NCI-H510A (cell line): Measurements from ENCODE around the gene SMIM44.
"Not testable (repeated sequence)": the region's sequence is repeated elsewhere in the genome, so short reads cannot be mapped to it uniquely, and the experiment has no call there.

Experiments used
- DNase-seq: peaks from one replicate; lab custom pipeline; 2025; lab: John Stamatoyannopoulos, UW

Gene SMIM44

DNA sequence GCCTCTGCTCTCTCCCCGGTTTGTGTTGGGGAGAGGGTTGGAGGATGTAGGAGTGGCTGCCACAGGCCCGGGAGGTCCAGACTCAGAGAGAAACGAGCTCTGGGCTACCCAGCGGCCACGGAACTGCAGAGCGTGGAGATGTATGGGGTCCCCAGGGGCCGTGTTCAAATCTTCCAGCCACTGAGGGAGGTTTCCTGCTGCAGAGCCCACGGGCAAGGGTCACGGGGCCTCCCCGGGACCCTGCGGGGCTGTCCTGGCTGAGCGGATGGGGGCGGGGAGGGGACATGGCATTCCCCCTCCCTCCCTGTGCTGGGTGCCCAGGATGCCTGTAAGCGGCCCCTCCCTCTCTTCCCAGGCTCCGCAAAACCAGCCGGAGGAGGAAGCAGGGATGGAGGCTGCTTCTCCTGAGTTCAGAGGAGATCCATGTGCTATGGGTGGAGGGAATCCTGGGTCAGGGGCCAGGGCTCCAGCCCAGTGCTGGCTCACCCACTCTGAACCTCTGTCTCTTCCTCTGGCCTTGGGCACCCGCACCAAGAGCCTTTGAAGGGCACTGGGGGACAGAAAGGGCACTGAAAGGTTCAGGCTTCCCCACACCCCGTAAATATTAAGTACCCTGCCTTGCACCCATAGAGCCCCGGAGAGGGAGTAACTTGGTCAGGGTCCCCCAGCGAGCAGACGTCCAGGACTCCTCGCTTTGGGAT is 25.6 kb downstream of the SMIM44 start:
- no peak for DNase-seq

GRCh38 chr19:3456925-3457527 is 26.2 kb downstream of the SMIM44 start:
- no peak for DNase-seq

DNA sequence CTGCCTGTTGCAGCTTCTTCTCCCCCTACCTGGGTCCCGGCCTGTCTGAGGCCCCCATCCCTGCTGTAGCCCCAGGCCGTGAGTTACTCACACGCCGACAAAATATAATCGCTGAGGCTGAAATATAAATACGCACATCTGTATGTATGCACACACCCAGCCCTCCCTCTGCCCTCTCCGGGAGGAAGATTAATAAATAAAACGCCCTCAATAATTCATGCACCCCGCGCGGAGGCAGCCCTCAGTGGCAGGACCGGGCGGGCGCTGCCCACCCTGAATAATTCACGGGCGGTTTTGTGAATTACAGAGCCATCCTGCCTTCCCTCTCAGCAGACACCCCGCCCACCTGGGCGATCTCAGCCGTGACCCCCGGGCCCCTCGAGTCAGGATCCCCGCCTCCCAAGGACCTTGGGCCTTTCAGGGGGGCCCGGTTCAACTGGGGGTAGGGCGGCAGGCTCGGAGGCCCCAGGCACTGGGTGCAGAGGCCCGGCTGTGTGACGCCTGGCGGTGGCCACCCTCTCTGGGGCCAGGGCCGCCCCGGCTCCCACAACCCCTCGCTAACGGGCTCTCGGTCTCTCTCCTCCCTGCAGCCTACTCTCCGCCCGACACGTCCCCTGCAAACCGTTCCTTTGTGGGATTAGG is 27.2 kb downstream of the SMIM44 start:
- no peak for DNase-seq

- no peak for DNase-seq
These were observed 27.8 kb downstream of the SMIM44 start for GRCh38 chr19:3455393-3455955.

GRCh38 chr19:3454656-3455392 is 28.4 kb downstream of the SMIM44 start:
- DNase-seq: no peak

- no peak for DNase-seq
These were observed 29.4 kb downstream of the SMIM44 start for GRCh38 chr19:3453840-3454239.

DNA sequence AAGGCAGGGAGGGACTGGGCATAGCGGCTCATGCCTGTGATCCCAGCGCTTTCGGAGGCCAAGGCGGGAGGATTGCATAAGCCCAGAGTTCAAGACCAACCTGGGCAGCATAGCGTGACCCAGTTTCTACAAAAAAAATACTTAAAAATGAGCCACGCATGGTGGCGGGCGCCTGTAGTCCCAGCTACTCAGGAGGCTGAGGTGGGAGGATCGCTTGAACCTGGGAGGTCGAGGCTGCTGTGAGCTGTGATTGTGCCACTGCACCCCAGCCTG is 30.4 kb downstream of the SMIM44 start:
- not testable (repeated sequence) for DNase-seq

GRCh38 chr19:3452171-3452941 is 30.9 kb downstream of the SMIM44 start:
- no peak for DNase-seq

DNA sequence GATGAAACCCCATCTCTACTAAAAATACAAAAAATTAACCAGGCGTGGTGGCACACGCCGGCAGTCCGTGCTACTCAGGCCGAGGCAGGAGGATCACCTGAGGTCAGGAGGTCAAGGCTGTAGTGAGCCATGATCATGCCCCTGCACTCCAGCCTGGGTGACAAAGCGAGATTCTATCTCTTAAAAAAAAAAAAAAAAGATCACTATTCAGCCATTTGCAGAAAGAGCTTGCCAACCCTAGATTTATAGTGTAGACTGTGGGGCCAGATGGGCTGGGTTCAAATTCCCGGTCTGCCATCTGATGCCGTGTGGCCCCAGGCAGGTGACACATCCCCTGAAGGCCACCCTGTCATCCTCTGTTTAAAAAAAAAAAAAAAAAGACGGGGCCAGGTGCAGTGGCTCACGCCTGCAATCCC is 31.8 kb downstream of the SMIM44 start:
- no peak for DNase-seq

DNA sequence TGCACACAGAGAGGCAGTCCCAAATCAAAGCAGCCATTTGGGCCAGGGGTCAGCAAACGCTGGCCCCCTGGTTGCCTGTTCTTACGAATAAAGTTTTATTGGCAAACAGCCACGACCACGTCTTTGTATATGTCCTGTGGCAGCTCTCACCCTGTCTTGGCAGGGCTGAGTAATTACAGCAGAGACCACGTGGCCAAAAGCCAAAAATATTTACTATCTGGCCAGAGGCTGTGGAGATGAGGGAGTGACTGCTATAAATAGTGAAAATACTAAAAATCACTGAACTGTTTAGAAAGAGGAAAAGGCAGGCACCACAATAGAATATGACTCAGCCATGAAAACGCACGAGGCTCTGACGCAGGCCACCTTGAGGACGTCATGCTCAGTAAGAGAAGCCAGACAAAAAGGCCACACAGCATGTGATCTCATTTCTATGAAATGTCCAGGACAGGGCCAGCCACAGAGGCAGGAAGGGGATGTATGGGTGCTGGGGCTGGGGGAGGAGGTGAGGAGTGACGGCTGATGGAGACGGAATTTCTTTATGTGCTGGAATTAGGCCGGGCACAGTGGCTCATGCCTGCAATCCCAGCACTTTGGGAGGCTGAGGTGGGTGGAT is 32.3 kb downstream of the SMIM44 start:
- DNase-seq: no peak

GRCh38 chr19:3448616-3449334 is 34.5 kb downstream of the SMIM44 start:
- DNase-seq: no peak

DNA sequence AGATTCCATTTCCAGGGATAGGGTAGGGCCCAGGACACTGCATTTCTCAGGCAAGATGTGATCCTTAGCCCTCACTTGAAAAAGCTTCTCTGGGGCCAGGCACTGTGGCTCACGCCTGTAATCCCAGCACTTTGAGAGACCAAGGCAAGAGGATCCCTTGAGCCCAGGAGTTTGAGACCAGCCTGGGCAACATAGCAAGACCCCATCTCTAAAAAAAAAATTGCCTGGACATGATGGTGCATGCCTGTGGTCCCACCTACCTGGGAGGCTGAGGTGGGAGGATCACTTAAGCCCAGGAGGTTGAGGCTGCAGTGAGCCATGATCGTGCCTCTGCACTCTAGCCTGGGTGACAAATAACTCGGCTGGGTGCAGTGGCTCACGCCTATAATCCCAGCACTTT is 36.6 kb downstream of the SMIM44 start:
- not testable (repeated sequence) for DNase-seq

GRCh38 chr19:3444695-3445234 is 38.5 kb downstream of the SMIM44 start:
- DNase-seq: no peak

DNA sequence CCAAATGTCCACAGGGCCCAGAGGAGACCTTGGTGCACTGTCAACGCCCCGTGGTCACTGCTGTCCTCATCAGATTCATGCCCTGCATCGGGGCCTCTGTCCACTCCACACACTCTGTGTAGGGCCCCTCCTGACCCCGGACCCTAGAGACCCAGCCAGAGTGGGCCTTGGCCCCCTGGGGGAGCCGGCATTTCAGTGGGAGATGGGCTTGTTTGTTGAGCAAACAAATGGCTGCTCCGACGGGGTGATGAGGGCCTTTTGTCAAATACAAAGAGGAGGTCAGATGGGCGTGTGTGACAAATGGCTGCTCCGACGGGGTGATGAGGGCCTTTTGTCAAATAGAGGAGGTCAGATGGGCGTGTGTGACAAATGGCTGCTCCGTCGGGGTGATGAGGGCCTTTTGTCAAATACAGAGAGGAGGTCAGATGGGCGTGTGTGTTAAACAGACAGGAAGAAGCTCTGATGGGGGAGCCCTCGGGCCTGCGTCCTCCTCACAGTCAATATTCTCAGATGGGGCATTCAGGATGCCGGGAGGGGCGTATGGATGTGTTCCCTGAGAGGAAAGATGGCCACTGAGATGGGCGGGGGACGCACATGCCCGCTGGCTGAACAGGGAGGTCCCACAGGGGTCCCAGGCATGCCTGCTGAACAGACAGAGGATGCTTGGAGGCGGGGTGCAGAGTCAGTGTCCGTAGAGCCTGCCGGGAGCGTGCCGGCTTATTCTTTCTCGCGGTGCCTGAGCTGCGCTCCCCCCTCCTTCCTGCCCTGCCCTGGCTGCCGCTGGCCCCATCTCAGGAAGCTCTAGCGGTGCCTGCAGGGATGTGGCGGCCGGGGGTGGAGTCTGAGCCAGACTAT is 39.2 kb downstream of the SMIM44 start:
- no peak for DNase-seq

- no peak for DNase-seq
These were observed 40.7 kb downstream of the SMIM44 start for GRCh38 chr19:3442487-3443071.

- DNase-seq: no peak
These were observed 41.3 kb downstream of the SMIM44 start for GRCh38 chr19:3441986-3442329.

- no peak for DNase-seq
These were observed 41.9 kb downstream of the SMIM44 start for GRCh38 chr19:3441089-3441985.

DNA sequence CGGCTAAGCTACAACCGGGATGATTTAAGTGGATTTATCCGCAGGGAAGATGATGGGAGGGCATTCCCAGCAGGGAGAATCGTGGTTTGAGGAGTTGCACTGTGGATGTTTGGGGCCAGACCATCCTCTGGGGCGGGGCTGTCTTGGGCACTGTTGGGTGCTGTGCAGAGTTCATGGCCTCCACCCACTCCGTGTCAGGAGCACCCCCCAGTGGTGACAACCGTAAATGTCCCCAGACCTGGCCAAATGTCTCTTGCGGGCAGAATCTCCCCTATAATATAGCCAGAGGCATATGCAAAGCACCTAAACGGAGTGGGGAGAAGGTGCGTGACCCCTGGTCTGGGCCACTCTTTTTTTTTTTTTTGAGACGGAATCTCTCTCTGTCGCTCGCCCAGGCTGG is 43.2 kb downstream of the SMIM44 start:
- no peak for DNase-seq
